Mesenchymal stem cell (in vitro differentiated cells and primary cell): ENCODE data around the gene NT5DC3.

ENCODE experiments used
- DNase-seq: peaks from one replicate; pipeline ENCODE4 v3.0.0-alpha.2; 2013
- H2AFZ ChIP-seq: one replicate; pipeline ENCODE4 v1.6.1; 2013; ENCODE audit warnings: low read depth, mild to moderate bottlenecking, control low read depth, inconsistent platforms, low read length, moderate library complexity
- H2AK5ac ChIP-seq: 2 replicates; pipeline ENCODE4 v1.6.1; 2013; ENCODE audit warnings: low read length, moderate library complexity, mild to moderate bottlenecking, inconsistent platforms; ENCODE audit not compliant: severe bottlenecking
- H2BK120ac ChIP-seq: one replicate; pipeline ENCODE4 v1.6.1; 2013; ENCODE audit warnings: low read depth, mild to moderate bottlenecking, inconsistent platforms, low read length, moderate library complexity
- H2BK12ac ChIP-seq, 2 experiments: one replicate each; pipeline ENCODE4 v1.6.1; 2013; ENCODE audit warnings: inconsistent platforms in 2 of 2, low read length in 2 of 2, mild to moderate bottlenecking in 2 of 2, moderate library complexity in 2 of 2, control low read depth in 1 of 2
- H2BK15ac ChIP-seq: one replicate; pipeline ENCODE4 v1.6.1; 2013; ENCODE audit warnings: mild to moderate bottlenecking, low read depth, inconsistent platforms; ENCODE audit not compliant: poor library complexity, severe bottlenecking
- H2BK5ac ChIP-seq: 2 replicates; pipeline ENCODE4 v1.6.1; 2013; ENCODE audit warnings: low read depth, mild to moderate bottlenecking, low read length, control low read depth, inconsistent platforms; ENCODE audit not compliant: poor library complexity, severe bottlenecking
- H3K14ac ChIP-seq, 2 experiments: one replicate each; pipeline ENCODE4 v1.6.1; 2013; ENCODE audit warnings: inconsistent platforms in 2 of 2, low read length in 2 of 2, control low read depth in 1 of 2, mild to moderate bottlenecking in 1 of 2, moderate library complexity in 1 of 2
- H3K18ac ChIP-seq, 2 experiments: one replicate each; pipeline ENCODE4 v1.6.1; 2013; ENCODE audit warnings: inconsistent platforms in 2 of 2, low read length in 2 of 2, control low read depth in 1 of 2, low read depth in 1 of 2, mild to moderate bottlenecking in 1 of 2
- H3K23ac ChIP-seq, 2 experiments: one replicate each; pipeline ENCODE4 v1.6.1; 2013; ENCODE audit warnings: inconsistent platforms in 2 of 2, low read length in 2 of 2, mild to moderate bottlenecking in 2 of 2, moderate library complexity in 2 of 2, control low read depth in 1 of 2
- H3K27ac ChIP-seq: 2 replicates; pipeline ENCODE4 v1.5.1; 2013; ENCODE audit warnings: mild to moderate bottlenecking, moderate library complexity, low read length, control low read depth, inconsistent platforms; ENCODE audit not compliant: poor library complexity, severe bottlenecking
- H3K27me3 ChIP-seq, 2 experiments: 2 replicates each; pipeline versions ENCODE4 v1.6.1 to v1.7.0; 2013; ENCODE audit warnings: low read length in 2 of 2, mild to moderate bottlenecking in 2 of 2, moderate library complexity in 2 of 2, control low read depth in 1 of 2, inconsistent platforms in 1 of 2; ENCODE audit not compliant: control insufficient read depth in 1 of 2, insufficient read depth in 1 of 2
- H3K36me3 ChIP-seq, 2 experiments: 2 replicates each; pipeline versions ENCODE4 v1.6.1 to v1.7.0; 2013; ENCODE audit warnings: low read length in 2 of 2, control low read depth in 1 of 2, inconsistent platforms in 1 of 2, low read depth in 1 of 2, mild to moderate bottlenecking in 1 of 2; ENCODE audit not compliant: insufficient read depth in 2 of 2, control insufficient read depth in 1 of 2
- H3K4ac ChIP-seq, 2 experiments: one replicate each; pipeline ENCODE4 v1.6.1; 2013; ENCODE audit warnings: inconsistent platforms in 2 of 2, low read length in 2 of 2, mild to moderate bottlenecking in 2 of 2, moderate library complexity in 2 of 2, control low read depth in 1 of 2, low read depth in 1 of 2
- H3K4me1 ChIP-seq: 2 replicates; pipeline ENCODE4 v1.6.1; 2013; ENCODE audit warnings: low read depth, low read length, control low read depth; ENCODE audit not compliant: control insufficient read depth, insufficient read depth
- H3K4me2 ChIP-seq: 2 replicates; pipeline ENCODE4 v1.6.1; 2013; ENCODE audit warnings: low read length, mild to moderate bottlenecking, inconsistent platforms; ENCODE audit not compliant: poor library complexity, severe bottlenecking
- H3K4me3 ChIP-seq, 2 experiments: 2 replicates each; pipeline versions ENCODE4 v1.5.1 to v1.7.0; 2013; ENCODE audit warnings: low read length in 2 of 2, mild to moderate bottlenecking in 2 of 2, control low read depth in 1 of 2, low read depth in 1 of 2; ENCODE audit not compliant: insufficient read depth in 1 of 2
- H3K79me1 ChIP-seq: replicated peaks from 2 replicates; pipeline ENCODE4 v1.6.1; 2013; ENCODE audit warnings: mild to moderate bottlenecking, control low read depth, low read length, inconsistent platforms; ENCODE audit not compliant: poor library complexity, severe bottlenecking
- H3K9ac ChIP-seq: 2 replicates; pipeline ENCODE4 v1.7.0; 2013; ENCODE audit warnings: mild to moderate bottlenecking, low read length, moderate library complexity
- H3K9me3 ChIP-seq: 2 replicates; pipeline ENCODE4 v1.7.0; 2013; ENCODE audit warnings: mild to moderate bottlenecking, low read length; ENCODE audit not compliant: control insufficient read depth
- H4K8ac ChIP-seq: one replicate; pipeline ENCODE4 v1.6.1; 2013; ENCODE audit warnings: inconsistent platforms, mild to moderate bottlenecking, low read length, moderate library complexity
- H4K91ac ChIP-seq: one replicate; pipeline ENCODE4 v1.6.1; 2013; ENCODE audit warnings: mild to moderate bottlenecking, low read length, inconsistent platforms
- WGBS: methylation state at CpG from one replicate; pipeline ENCODE4 v1.1.7; 2013; ENCODE audit warnings: mixed read lengths; 5-methylcytosine and 5-hydroxymethylcytosine counted together

NT5DC3 gene

DNA sequence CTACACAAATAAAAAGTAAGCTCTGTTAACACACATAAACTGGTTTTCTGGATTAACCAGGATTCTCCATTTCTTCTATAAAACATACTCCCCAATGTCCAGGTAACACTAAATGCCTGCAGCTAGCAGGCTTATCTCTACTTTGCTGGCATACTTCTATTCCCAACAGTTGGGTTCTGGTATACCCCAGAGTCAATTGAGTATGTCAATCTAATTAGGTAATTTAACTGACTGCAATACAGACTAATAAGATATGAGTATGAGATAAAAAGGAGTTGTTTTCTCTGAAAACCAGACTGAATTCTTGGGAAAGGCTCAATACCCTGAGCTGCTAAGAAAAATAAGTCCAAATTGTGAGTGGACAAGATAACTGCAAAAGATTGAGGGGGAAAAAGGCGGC lies 9.4 kb upstream of the NT5DC3 start:
- Histone ChIP-seq H2AK5ac (no peak overlapping the region), H4K8ac (no peak overlapping the region), H2AFZ (no peak overlapping the region), H3K27me3 (no peaks in the 10 kb centered on the region), H2BK5ac (no peak overlapping the region), H3K79me1 (no peaks in the 10 kb centered on the region), H3K14ac (no peak overlapping the region), H3K4me1 (peaks cover 3% of the 10 kb centered on the region), H3K27ac (no peak overlapping the region), H3K36me3 (no peaks in the 10 kb centered on the region), H2BK120ac (no peak overlapping the region), H3K9ac (no peak overlapping the region), H2BK15ac (no peak overlapping the region), H4K91ac (no peak overlapping the region), H3K4me2 (no peak overlapping the region), H3K18ac (no peak overlapping the region), H3K23ac (no peak overlapping the region), H3K4ac (no peak overlapping the region), H3K9me3 (no peaks in the 10 kb centered on the region), H3K4me3 (no peak overlapping the region), H2BK12ac (no peak overlapping the region)
- WGBS: 71% methylated on average over 1 of the region's 1 CpG
- no peak for DNase-seq

DNA sequence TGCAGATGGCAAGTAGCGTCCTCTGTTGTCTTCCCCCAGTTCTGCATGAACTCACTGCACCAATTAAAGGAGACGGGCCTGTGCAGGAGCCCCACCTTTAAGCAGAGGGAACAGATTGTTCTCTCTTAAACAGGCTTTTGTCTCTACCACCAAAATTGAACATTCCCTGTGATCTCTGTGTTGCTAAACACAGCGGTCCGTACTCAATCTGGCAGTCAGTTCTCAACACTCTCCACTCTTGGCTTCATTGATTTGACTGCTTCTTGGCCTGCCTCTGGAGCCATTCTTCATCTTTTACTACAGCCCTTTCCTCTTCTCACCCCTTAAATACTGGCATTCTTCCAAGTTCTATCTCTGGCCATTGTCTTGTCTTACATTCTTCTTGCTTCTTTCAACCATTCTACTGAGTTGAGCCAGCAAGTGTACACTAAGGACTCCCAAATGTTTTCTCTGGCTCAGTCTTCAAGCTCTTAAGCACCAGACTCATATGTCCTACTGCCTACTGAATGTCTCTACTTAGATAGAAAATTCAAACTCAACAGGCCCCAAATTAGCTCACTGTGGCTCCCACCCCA lies 8.0 kb upstream of the NT5DC3 start:
- H3K14ac ChIP-seq: no peak overlapping the region
- H2BK12ac ChIP-seq: no peak overlapping the region
- H2BK5ac ChIP-seq: no peak overlapping the region
- WGBS: 97% methylated on average over 4 of the region's 4 CpGs
- no peak overlapping the region for H3K9ac ChIP-seq
- no peak overlapping the region for H3K27ac ChIP-seq
- no peak overlapping the region for H2BK120ac ChIP-seq
- H3K4me2 ChIP-seq: no peak overlapping the region
- no peak overlapping the region for H3K18ac ChIP-seq
- H4K8ac ChIP-seq: no peak overlapping the region
- no peak overlapping the region for H4K91ac ChIP-seq
- no peak overlapping the region for H2BK15ac ChIP-seq
- H3K79me1 ChIP-seq: no peaks in the 10 kb centered on the region
- H3K23ac ChIP-seq: no peak overlapping the region
- H3K4me3 ChIP-seq: no peak overlapping the region
- no peaks in the 10 kb centered on the region for H3K27me3 ChIP-seq
- DNase-seq: no peak
- no peaks in the 10 kb centered on the region for H3K9me3 ChIP-seq
- H3K4ac ChIP-seq: no peak overlapping the region
- no peaks in the 10 kb centered on the region for H3K4me1 ChIP-seq
- no peak overlapping the region for H2AK5ac ChIP-seq
- no peaks in the 10 kb centered on the region for H3K36me3 ChIP-seq
- no peak overlapping the region for H2AFZ ChIP-seq

DNA sequence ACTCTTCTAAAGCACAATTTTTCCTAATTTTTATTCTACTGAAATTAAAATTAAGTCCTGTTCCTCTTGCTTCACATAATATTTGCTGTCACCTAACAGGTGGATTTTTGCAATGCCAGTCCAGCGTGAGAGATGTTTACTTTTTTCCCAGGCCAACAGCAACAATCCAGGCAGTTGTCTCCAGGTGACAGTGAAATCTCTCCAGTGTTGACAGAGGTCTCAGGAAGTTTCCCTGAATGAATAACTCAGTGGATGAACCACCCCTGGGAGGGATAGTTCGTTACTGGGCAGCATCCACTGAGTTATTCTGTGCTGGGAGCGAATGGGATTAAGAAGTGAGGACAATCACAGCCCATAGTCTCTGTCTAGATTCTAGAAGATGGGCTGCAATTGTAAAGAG lies 7.1 kb upstream of the NT5DC3 start:
- Histone ChIP-seq H2BK15ac (no peak overlapping the region), H3K36me3 (no peaks in the 10 kb centered on the region), H3K27ac (no peak overlapping the region), H3K23ac (no peak overlapping the region), H3K4me3 (no peak overlapping the region), H2BK120ac (no peak overlapping the region), H4K91ac (no peak overlapping the region), H4K8ac (no peak overlapping the region), H3K4me1 (no peaks in the 10 kb centered on the region), H2BK12ac (no peak overlapping the region), H3K18ac (no peak overlapping the region), H3K4me2 (no peak overlapping the region), H3K9me3 (no peaks in the 10 kb centered on the region), H2AFZ (no peak overlapping the region), H3K79me1 (no peaks in the 10 kb centered on the region), H3K27me3 (no peaks in the 10 kb centered on the region), H2BK5ac (no peak overlapping the region), H3K14ac (no peak overlapping the region), H3K4ac (no peak overlapping the region), H3K9ac (no peak overlapping the region), H2AK5ac (peak overlapping the region; percentile 71)
- 91% methylated on average over 3 of the region's 3 CpGs for WGBS
- DNase-seq: no peak

DNA sequence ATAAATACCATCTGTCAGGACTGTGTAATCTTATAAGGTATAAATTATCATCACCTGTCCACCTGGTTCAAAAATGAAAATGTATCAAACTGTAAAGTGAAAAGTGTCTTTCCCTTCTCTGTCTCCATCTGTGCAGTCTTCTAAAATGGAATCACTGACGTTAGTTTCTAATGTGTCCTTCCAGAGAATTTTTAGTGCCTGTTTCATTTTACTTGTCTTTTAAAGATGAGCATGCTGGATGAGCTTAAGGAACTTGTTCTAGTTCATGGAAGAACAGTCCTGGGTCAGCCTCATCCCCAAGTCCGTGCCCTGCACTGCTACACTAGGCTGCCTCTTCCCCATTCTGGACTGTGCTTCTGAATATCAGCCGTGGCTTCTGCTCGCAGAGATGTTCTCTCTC lies 5.4 kb upstream of the NT5DC3 start:
- Histone ChIP-seq H2AK5ac (no peak overlapping the region), H3K4me3 (no peak overlapping the region)

More for the DNA sequence above, 5.4 kb upstream of the NT5DC3 start:
- no peak overlapping the region for H2AFZ ChIP-seq
- H3K18ac ChIP-seq: no peak overlapping the region
- H3K4me1 ChIP-seq: peaks cover 9% of the 10 kb centered on the region
- no peaks in the 10 kb centered on the region for H3K9me3 ChIP-seq
- H2BK15ac ChIP-seq: no peak overlapping the region
- no peak overlapping the region for H2BK120ac ChIP-seq
- no peak overlapping the region for H3K14ac ChIP-seq
- no peak overlapping the region for H4K91ac ChIP-seq
- no peak overlapping the region for H3K4ac ChIP-seq
- H3K27ac ChIP-seq: no peak overlapping the region
- H3K79me1 ChIP-seq: no peaks in the 10 kb centered on the region
- H3K27me3 ChIP-seq: no peaks in the 10 kb centered on the region
- no peak overlapping the region for H4K8ac ChIP-seq
- H2BK12ac ChIP-seq: no peak overlapping the region
- WGBS: 94% methylated on average over 4 of the region's 4 CpGs
- H2BK5ac ChIP-seq: no peak overlapping the region
- DNase-seq: no peak
- no peak overlapping the region for H3K9ac ChIP-seq
- H3K36me3 ChIP-seq: no peaks in the 10 kb centered on the region
- H3K4me2 ChIP-seq: no peak overlapping the region
- no peak overlapping the region for H3K23ac ChIP-seq
